NCI-H526 (cell line): ENCODE measurements around the gene SSBP1.
"Not testable (repeated sequence)": the region's sequence is repeated elsewhere in the genome, so short reads cannot be mapped to it uniquely, and the experiment has no call there.

Experiments used
- DNase-seq, 2 experiments: peaks; one replicate each; lab custom pipeline; 2025; lab: John Stamatoyannopoulos, UW

SSBP1 gene, protein sequence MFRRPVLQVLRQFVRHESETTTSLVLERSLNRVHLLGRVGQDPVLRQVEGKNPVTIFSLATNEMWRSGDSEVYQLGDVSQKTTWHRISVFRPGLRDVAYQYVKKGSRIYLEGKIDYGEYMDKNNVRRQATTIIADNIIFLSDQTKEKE

DNA sequence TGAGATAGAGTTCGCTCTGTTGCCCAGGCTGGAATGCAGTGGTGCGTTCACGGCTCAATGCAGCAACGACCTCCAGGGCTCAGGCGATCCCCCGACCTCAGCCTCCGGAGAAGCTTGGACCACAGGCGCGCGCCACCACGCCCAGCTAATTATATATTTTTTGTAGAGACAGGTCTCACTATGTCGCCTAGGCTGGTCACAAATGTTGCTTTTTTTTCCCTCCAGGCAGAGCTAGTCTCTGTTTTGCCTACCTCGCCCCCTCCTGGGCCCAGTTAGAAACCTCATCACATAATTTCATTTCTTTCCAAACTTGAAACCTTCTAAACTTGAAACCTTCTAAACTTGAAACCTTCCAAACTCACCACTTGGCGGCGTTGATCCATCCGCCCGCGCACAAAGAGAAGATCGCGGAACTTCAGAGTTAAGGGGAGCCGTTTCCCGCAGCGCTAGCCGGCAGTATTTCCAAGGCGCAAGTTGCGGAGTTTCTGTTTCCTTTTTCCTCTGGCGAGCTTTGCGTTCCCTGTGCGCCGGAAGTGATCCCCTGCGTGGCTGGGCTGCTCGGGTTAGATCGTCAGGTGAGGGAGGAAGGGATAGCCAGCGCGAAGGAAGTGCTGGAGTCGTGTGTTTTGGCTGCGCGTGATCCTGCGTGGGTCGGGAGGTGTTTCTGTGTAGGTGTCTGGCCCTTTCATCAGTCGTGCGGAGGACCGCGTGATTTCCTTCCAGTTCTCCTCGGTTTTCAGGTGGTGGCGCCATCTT, at the start of gene SSBP1:
Gene SSBP1 (plus strand): TSS at position 523 of the 756 bp plus-strand sequence. CDS start 809 bp downstream, outside the sequence.
- peak; percentile 98 to 99 for DNase-seq

DNA sequence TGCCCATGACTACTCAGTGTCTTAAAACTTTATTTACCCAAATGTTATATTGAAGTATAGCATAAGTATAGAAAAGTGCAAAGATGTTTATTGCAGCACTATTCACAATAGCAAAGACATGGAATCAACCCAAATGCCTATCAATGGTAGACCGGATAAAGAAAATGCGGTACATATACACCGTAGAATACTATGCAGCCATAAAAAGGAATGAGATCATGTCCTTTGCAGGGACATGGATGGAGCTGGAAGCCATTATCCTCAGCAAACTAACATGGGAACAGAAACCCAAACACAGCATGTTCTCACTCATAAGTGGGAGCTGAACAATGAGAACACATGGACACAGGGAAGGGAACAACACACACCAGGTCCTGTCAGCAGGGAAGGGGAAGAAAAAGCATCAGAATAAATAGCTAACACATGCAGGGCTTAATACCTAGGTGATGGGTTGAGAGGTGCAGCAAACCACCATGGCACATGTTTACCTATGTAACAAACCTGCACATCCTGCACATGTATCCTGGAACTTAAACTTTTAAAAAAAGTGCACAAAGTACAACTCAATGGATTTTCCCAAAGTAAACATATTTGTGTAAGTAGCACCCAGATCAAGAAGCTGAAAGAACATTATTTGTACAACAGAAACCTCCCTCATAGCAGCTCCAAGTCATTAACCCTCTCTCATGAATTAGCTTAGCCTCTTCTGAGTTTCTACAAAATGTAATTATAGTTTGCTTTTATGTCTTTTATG, 48.9 kb upstream of the SSBP1 start:
- DNase-seq: not testable (repeated sequence)

DNA sequence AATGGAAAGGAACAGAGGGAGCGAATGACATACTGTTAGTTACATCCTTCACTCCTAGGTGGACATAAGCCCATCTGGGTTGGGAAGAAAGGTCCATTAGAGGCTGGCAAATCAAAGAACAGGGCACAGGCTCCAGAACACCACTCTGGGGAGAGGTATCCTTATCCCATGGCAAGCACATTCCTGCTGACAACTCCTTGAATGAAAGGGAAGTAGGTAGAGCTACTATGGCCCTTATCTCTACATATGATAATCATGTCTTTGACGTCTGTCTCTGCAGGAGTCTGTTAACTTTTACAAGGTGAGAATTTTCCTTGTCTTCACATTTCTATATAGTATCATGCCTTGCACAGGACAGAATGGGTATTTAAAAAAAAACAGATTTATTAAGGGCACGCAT, 46.6 kb upstream of the SSBP1 start:
- DNase-seq: no peak

DNA sequence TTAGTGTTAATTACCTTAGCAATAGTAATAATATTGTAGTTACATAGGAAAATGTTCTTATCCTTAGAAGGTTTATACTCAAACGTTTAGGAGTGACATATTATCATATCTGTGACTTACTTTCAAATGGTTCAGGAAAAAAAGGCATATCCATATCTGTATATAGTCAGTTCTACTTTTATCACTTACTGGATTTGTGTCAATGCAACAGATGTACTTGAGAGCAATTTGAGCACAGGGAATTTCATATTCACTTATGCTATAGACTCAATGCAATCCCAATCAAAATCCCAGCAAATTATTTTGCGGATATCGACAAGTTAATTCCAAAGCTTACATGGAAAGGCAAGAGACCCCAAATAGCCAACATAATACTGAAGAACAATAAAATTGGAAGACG, 46.2 kb upstream of the SSBP1 start:
- no peak for DNase-seq

DNA sequence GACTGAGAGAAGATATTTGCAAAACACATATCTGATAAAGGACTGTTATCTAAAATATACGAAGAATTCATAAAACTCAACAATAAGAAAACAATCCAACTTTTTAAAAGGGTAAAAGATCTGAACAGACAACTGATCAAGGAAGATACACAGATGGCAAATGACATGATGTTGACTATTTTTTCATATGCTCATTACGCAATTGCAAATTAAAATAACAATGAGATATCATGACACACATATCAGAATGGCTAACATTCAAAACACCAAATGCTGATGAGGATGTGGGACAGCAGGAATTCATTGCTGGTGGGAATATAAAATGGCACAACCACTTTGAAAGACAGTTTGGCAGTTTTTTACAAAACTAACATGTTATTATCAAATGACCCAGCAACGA, 45.1 kb upstream of the SSBP1 start:
- DNase-seq: no peak

DNA sequence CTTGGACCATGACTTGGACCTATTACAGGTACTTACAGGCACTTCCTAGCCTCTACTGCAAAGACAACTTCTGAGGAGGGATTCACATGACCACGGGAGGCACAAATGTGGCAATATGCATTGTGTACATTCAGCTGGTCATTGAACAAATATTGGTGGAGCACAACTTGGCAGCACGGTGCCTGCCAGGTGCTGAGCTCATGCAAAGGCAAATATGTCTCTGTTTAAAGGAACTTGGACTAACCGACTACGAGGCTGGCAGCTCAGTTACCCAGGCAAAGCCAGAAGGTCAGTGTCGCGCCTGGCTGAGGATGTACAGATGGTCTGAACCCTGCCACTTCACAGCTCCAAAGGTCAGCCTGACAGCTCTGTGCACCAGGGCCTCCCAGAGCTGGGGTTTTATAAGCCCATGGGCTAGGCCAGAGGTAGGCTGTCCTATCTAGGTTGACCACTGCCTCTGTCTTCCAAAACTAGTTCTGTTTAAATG, 42.3 kb upstream of the SSBP1 start:
- peak in 1 of 2 experiments; percentile 68 for DNase-seq

DNA sequence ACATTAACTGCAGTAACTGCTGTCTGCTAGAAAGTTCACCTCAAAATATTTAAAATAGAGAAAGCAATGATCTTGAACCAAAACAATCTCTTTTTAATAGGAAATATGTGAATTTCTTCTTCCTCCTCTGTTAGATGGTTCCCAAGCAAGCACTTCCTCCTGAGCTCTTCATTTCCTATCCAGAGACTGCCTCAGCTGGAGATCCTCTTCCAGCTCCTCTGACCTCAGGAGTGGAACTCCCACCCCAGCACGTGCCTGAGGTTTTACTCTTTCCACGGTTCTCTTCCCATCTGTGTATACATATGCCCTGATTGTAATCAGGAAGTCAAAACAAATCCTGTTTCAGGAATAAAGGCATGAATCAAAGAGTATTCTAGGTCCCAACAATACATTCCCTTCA, 41.8 kb upstream of the SSBP1 start:
- DNase-seq: no peak

DNA sequence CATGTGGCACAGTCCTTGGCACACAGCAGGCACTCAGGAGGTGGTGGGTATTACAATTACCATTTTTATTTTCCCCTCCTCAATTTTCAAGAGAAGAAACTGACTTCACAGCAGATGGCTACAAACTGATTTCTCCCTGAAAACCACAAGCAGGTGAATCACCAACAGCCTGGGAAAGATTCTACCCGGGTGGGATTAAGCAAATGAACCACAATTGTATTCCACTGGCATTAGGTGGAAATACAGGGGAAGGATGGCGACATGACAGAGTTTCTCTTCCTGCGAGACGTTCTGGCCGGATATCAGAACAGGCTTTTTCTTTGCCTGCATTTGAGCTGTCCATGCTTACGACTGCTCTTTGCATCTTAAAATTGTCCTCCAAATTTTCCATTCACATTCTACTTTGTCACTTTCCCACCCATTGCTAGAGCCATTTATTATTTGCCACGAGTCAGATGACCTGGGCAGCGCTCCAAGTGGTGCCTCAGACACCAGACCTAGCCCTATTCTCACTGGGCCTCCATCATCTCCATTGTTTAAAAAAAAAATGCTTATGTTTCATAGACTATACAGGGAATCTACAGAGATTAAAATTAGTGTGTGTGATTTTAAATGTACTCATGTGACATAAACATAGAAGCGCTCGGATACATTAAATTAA, 40.8 kb upstream of the SSBP1 start:
- peak; percentile 66 to 79 for DNase-seq

DNA sequence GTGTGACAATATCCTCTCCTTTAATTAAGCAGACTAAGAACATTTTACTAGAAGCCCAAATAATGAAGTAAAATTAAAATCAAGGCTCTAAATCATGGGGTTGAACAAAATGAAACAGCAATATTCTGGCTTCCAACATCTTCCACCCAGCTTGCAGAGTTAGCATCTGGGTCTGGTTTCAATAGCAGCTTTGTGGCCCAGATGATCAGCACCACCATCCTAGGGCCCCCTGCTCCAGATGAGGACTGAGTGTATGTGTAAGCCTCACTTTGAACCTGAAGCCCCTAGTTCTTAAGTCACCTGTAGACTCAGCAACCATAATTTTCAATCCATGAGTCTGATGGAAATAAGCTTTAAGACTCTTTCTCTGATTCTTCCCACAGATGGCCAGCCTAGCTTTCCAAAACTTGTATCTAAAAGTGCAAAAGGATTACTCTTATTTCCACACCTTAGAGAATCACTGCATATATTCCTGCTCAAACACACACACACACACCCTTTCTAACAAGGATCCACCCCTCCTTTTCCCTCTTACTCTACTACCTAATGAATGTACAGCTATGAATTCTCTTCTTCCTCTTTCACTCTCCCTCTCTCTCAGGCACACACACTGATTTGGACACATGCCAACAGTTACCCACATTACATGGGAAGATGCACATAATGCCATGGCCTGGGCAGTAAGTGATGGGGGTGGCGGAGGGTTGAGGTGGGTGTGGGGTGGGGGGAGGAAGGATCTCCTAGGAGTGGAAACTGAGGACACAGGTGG, 39.7 kb upstream of the SSBP1 start:
- DNase-seq: peak in 1 of 2 experiments; percentile 6

DNA sequence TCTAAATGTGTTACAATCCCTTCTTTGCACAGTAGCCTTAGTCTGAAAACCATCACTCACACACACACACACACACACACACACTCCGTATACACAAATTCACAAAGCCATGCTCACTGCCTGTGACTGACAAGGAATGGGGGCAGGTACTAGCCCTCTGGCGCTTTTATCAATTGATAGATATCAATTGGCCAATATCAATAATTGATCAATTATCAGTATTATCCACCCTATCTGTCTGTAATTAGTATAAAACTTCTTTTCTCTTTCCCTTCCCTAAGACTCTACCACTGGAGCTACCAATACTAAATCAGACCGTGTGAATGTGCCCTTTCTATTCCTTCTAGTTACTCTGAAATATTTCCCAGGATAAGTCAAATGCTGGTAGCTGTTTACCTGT, 38.3 kb upstream of the SSBP1 start:
- no peak for DNase-seq

DNA sequence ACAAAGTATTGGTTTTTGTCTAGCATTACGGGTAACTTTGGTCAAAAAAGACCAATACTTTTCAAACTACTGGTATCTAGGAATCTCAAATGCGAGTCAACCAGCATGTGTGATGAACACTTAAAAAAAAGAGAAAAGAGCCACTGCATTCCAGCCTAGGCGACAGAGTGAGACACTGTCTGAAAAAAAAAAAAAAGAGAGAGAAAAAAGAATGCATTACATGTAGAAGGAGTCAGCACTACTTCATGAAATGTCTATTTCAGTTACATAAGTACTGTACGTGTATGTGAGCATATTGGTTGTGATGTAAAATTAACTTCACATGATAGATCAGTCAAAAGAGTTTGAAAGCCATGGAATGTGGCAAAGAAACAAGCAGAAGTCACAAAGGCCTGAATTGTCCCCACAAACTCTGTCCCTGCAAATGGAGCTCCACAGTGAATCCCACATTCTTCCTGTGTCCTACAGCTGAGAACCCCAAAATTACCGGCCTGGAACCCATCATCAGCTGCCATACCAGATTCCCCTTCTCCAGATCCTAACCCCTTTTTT, 37.8 kb upstream of the SSBP1 start:
- no peak for DNase-seq

DNA sequence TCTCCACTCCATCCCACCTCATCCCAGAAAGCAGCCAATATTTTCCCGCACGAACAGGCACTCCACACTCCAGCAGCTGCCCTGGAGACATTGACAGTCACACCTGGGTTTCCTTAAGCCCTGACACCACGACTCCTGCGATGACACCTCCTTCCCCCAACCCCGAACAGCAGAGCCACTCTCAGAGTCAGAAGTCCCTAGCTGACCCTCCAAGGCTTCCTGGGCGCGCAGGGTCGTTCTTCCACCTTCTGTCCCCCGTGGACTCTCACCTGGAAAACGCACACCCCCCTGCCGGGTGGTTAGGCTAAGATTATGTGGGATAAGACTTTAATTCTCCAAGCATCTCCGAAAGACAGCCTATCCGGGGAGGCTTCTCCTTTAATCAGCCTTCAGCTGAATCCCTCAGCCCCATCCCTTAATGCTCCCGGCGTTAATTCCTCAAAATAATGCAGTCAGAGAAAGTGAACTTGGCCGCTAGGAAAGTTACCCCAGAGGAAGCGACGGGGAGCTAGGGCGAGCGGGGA, 37.2 kb upstream of the SSBP1 start:
- DNase-seq: peak; percentile 31 to 49

DNA sequence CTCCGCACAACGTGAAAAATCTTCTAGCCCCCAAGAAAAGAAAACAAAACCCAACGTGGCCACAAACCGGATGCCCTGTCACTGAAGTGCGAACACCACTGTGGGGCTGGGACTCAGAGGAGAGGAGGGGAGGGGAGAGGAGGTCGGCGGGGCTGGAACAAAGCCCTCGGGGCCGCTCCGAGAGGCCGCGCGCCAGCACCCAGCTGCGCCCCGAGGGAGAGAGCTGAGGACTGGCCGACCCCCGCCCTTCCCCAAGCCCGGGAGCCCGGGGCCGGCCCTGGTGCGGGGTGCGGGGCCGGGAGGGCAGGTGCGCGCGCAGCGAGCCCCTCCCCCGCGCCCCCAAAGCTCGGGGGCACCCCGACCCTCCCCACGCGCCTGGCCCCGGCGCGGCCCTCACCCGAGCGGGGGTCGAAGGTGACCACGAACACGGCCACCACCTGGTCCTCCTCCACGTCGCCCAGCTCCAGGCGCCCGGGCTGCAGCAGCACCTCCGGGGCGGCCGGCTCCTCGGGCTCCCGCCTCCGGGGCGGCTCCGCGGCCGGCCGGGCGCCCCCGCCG, 36.6 kb upstream of the SSBP1 start:
- peak; percentile 53 to 83 for DNase-seq

DNA sequence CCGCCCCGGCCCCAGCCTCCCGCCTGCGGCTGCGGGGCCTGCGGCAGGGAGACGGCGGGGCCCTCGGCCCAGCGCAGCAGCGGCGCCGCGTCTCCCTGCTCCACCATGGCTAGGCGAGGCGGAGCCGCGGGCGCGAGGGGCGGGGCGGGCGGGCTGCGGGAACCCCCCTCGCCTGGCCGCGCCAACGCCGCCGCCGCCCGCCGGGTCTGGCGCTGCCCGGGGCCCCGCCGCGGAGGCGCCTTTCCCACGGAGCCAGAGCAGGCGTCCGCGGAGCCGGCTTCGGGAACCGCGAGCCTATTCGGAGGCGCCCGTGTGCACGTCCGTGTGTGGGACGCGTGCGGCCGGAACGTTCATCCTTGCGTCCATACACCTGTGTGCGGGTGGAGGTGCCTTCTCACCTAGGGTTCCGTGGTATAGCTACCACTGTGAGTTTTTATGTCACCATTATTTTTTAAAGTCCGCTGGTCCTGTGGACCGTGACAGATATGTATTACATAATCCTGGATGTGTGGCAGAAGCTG, 36.1 kb upstream of the SSBP1 start, which contains the start of gene DENND11:
Gene DENND11 (minus strand): TSS at position 120 of the 521 bp plus-strand sequence. CDS start 13 bp downstream, at position 107.
- DNase-seq: peak; percentile 41 to 92

DNA sequence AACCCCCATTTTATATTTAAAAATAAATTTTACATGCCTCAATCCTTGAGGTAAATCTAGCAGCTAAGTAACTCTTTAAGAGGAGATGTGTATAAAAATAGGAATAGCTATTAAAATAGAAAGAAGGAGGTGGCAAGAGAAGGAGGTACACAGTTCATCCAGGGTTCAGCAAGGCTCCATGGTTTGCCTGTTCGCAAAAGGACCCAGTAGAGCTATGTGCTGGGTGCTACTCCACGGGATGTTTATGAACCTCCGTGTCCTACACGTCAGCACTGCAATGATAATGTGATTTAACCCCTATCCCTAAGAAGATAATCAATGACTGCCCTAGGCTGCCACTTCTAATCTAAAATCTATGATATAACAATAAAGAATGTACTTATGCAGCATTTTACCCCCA, 35.3 kb upstream of the SSBP1 start:
- peak in 1 of 2 experiments; percentile 33 for DNase-seq

DNA sequence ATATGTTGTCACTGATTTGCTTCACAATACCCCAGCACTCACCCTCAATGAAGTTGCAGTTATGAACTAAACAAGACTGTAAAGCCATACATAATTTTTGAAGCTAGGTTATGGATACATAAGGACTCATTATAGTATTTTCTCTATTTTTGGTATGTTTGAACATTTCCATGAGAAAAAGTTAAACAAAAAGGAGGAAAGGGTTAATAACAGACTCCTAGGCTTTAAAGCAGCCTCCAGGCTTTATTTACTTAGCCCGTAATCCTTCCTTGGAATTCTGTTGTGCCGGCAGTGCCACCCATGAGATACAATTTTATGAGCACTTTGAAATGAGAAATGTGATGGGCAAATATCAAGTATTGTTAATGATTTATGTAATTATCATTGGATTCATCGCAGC, 34.0 kb upstream of the SSBP1 start:
- DNase-seq: peak in 1 of 2 experiments; percentile 16

DNA sequence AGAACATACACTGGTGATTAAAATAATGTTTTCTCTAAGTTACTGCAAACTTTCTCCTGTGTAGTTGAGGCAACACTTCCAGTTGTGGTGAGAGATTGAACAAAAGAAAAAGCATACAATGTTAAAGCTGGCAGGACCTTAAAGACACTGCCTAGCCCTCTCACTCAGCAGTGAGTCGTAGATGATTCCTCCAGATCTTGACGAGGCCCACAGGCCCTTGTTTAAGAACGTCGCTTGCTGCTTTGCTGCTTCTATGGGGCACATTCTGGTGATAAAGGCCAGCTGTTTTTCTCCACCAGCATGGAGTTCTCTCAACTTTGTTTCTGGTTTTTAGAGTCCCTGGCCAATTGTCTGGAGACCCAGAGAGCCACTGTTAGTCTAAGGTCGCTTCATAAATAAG, 33.4 kb upstream of the SSBP1 start:
- no peak for DNase-seq

DNA sequence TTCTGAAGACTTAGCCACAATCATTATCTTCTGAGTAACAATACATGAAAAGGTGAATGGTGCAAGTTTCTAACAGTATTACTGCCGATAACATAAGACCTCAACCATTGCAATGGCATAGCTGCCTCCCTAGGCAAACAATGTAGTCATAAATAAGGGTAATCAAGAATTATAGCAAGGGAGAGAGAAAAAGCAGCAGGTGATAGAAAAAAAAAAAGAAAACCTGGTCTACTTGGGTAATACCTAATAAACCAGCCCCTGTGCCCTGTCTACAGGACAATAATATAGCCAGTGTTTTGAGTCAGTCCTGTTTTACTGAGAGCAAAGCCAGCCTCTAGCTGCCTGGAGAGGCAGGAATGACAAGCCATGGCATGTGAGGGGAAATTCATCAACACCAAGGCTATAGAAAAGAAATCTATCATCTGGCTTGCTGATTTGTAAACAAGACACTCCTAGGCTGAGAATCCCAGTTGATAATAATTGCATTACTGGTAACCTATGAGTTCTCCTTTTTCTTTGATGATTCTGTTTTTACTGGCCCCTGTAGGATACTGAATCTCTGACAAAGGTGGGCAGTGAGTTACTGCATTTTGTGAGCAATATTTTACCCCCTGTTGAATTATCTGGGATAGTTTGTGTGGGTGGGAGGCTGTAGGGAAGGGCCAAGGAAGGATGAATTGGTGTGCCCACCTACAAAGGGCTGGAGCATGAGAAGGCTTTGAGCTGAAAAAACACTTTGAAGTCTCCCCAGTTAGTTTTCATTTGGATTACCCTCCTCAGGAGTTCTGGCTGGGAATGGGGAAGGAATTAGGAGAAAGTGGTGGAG, 31.7 kb upstream of the SSBP1 start:
- DNase-seq: no peak

DNA sequence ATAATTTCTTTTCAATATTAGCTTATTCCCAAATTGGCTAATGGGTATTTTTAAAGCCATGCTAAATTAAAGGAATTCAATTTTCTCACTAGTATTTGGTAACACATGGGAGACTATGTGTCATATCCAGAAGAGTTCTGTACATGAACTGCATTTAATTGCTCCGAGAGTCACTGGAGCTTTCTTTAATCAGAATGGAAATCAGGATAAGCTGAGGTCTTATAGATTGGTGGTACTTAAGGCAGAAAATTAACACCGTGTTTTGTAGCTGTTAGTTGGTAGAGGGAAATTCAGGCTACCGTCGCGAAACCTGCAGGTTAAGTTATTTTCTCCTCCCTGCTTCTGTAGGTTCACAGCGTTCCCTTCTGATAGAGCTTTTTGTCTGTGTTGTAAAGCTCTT, 29.8 kb upstream of the SSBP1 start, which contains the start of gene WEE2:
Gene WEE2 (plus strand): TSS at position 3 of the 400 bp plus-strand sequence. CDS start 406 bp downstream, outside the sequence.
- DNase-seq: no peak
